GM20000 (cell line): ENCODE measurements around the gene ALKBH6.

ENCODE experiments used
- DNase-seq: peaks from one replicate; pipeline ENCODE4 v3.0.0; 2012; ENCODE audit warnings: low spot score
- TF ChIP-seq, protein P1 (sequence below): IDR thresholded peaks from 2 replicates; pipeline ENCODE4 v1.5.1; 2012; ENCODE audit warnings: mild to moderate bottlenecking, control low read depth; ENCODE audit errors: extremely low read depth, missing control alignments

ALKBH6 gene

DNA sequence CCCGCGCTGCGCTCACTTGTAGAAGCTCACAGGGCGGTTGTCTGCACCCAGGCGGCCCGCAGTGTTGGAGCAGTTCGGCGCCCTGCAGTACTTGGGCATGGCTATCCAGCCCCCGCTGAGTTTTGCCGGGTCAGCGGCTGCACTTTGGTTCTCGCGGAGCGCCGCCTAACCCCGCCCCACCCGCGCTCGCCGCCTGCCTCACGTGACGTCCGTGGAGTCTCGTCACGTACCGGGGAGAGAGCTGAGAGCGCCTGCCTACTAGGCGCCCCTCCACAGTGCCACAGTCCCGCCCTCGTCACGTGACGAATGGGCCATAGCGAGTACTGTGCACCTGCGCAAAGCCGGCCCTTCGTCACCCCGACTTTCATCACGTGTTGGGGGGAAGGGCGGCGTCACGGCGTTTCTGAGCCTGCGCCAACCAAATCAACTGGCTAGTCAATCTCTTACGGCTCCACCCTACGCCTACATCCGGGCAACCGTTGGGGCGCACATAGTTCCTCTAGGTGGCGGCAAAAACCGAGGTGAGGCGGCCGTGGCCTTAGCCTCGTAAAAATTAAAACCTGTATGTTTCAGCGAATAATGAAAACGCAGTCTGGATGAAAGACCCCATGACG lies 40.2 kb upstream of the ALKBH6 start, which contains the start of gene THAP8:
Gene THAP8 (minus strand): TSS at position 167 of the 614 bp plus-strand sequence. CDS start 68 bp downstream, at position 99.
- TF ChIP-seq, protein P1, sequence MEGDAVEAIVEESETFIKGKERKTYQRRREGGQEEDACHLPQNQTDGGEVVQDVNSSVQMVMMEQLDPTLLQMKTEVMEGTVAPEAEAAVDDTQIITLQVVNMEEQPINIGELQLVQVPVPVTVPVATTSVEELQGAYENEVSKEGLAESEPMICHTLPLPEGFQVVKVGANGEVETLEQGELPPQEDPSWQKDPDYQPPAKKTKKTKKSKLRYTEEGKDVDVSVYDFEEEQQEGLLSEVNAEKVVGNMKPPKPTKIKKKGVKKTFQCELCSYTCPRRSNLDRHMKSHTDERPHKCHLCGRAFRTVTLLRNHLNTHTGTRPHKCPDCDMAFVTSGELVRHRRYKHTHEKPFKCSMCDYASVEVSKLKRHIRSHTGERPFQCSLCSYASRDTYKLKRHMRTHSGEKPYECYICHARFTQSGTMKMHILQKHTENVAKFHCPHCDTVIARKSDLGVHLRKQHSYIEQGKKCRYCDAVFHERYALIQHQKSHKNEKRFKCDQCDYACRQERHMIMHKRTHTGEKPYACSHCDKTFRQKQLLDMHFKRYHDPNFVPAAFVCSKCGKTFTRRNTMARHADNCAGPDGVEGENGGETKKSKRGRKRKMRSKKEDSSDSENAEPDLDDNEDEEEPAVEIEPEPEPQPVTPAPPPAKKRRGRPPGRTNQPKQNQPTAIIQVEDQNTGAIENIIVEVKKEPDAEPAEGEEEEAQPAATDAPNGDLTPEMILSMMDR = peak; percentile 15

GRCh38 chr19:36051637-36052036 lies 37.6 kb upstream of the ALKBH6 start:
- TF ChIP-seq, protein P1 = no peak

More for the DNA sequence above, 40.2 kb upstream of the ALKBH6 start, which contains the start of gene THAP8:
- DNase-seq = peak; percentile 99

DNA sequence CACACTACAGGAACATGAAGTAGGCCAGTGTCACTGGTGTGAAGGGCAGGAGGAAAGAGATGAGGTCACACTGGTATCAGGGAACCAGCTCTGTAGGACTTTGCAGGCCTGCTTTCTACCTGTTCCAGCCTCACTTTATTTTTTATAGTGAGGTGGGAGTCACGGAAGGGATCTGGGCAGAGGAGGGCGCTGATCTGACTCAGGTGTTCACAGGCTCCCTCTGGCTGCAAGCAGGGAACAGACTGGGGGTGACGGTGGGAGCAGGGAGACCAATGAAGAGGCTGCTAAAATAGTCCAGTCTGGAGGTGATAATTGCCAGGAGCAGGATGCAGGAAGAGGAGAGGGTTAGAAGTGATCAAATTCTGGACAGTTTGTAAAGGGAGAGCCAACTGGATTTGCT lies 37.2 kb upstream of the ALKBH6 start:
- no peak for DNase-seq
- TF ChIP-seq, protein P1 = peak; percentile 26

More at GRCh38 chr19:36051637-36052036, 37.6 kb upstream of the ALKBH6 start:
- no peak for DNase-seq

- no peak for DNase-seq
- TF ChIP-seq, protein P1 = no peak
Measured at GRCh38 chr19:36049080-36049698, 35.2 kb upstream of the ALKBH6 start.

GRCh38 chr19:36047835-36048234 lies 33.8 kb upstream of the ALKBH6 start:
- TF ChIP-seq, protein P1 = no peak
- no peak for DNase-seq

GRCh38 chr19:36046443-36047050 lies 32.5 kb upstream of the ALKBH6 start:
- no peak for DNase-seq
- TF ChIP-seq, protein P1 = no peak

GRCh38 chr19:36043952-36044351 lies 29.9 kb upstream of the ALKBH6 start:
- no peak for DNase-seq
- TF ChIP-seq, protein P1 = no peak
